H9 (cell line): ENCODE results near the gene GSTK1. TPM values are rescaled to one million over a fixed set of nuclear protein-coding genes. Genes with fewer than 3 reads are reported as not detected.

Experiments
- DNase-seq: peaks from one replicate; pipeline ENCODE4 v3.0.0-alpha.2; 2017
- H2AFZ ChIP-seq: one replicate; pipeline ENCODE4 v1.6.1; 2013; ENCODE audit warnings: mild to moderate bottlenecking, low read length, control low read depth, moderate library complexity
- H2AK5ac ChIP-seq: 2 replicates; pipeline ENCODE4 v1.6.1; 2013; ENCODE audit warnings: low read length, control low read depth, mixed read lengths; ENCODE audit not compliant: insufficient read length
- H2BK120ac ChIP-seq: one replicate; pipeline ENCODE4 v1.6.1; 2013; ENCODE audit warnings: low read depth, mild to moderate bottlenecking, low read length, control low read depth, inconsistent platforms; ENCODE audit not compliant: poor library complexity, severe bottlenecking
- H2BK12ac ChIP-seq: 2 replicates; pipeline ENCODE4 v1.6.1; 2013; ENCODE audit warnings: low read length, control low read depth, mixed read lengths, low read depth; ENCODE audit not compliant: insufficient read length
- H2BK15ac ChIP-seq: 2 replicates; pipeline ENCODE4 v1.6.1; 2013; ENCODE audit warnings: low read depth, low read length, control low read depth
- H2BK20ac ChIP-seq: one replicate; pipeline ENCODE4 v1.6.1; 2013; ENCODE audit warnings: low read depth, mild to moderate bottlenecking, low read length, control low read depth, inconsistent platforms; ENCODE audit not compliant: poor library complexity, severe bottlenecking
- H2BK5ac ChIP-seq: 2 replicates; pipeline ENCODE4 v1.6.1; 2013; ENCODE audit warnings: low read length, control low read depth, mixed read lengths; ENCODE audit not compliant: insufficient read length
- H3K14ac ChIP-seq: 2 replicates; pipeline ENCODE4 v1.6.1; 2013; ENCODE audit warnings: low read length, control low read depth; ENCODE audit not compliant: insufficient read depth
- H3K18ac ChIP-seq: 2 replicates; pipeline ENCODE4 v1.6.1; 2013; ENCODE audit warnings: low read depth, mild to moderate bottlenecking, mixed read lengths, low read length, control low read depth; ENCODE audit not compliant: insufficient read length
- H3K23ac ChIP-seq: 2 replicates; pipeline ENCODE4 v1.6.1; 2013; ENCODE audit warnings: low read length, control low read depth, mixed read lengths, low read depth; ENCODE audit not compliant: insufficient read length
- H3K23me2 ChIP-seq: 2 replicates; pipeline ENCODE4 v1.6.1; 2013; ENCODE audit warnings: low read depth, mild to moderate bottlenecking, mixed read lengths, low read length, control low read depth; ENCODE audit not compliant: insufficient read length, poor library complexity, severe bottlenecking
- H3K27ac ChIP-seq: 2 replicates; pipeline ENCODE4 v1.5.1; 2013; ENCODE audit warnings: low read length, control low read depth, mixed read lengths, low read depth; ENCODE audit not compliant: insufficient read length
- H3K27me3 ChIP-seq: 2 replicates; pipeline ENCODE4 v1.6.1; 2013; ENCODE audit warnings: low read length, control low read depth, inconsistent platforms; ENCODE audit not compliant: insufficient read depth
- H3K4ac ChIP-seq: 2 replicates; pipeline ENCODE4 v1.6.1; 2013; ENCODE audit warnings: low read depth, mild to moderate bottlenecking, control low read depth, inconsistent platforms, low read length, moderate library complexity
- H3K4me1 ChIP-seq: 2 replicates; pipeline ENCODE4 v1.6.1; 2013; ENCODE audit warnings: low read length, control low read depth, inconsistent platforms; ENCODE audit not compliant: insufficient read depth
- H3K4me2 ChIP-seq: 2 replicates; pipeline ENCODE4 v1.6.1; 2013; ENCODE audit warnings: low read length, control low read depth, mixed read lengths; ENCODE audit not compliant: insufficient read length, insufficient read depth
- H3K56ac ChIP-seq: 2 replicates; pipeline ENCODE4 v1.6.1; 2013; ENCODE audit warnings: low read depth, mild to moderate bottlenecking, mixed read lengths, low read length, control low read depth; ENCODE audit not compliant: insufficient read length
- H3K79me1 ChIP-seq: 2 replicates; pipeline ENCODE4 v1.6.1; 2013; ENCODE audit warnings: low read depth, mild to moderate bottlenecking, moderate library complexity, low read length, control low read depth, inconsistent platforms; ENCODE audit not compliant: insufficient read depth, poor library complexity, severe bottlenecking
- H3K79me2 ChIP-seq: 2 replicates; pipeline ENCODE4 v1.6.1; 2013; ENCODE audit warnings: low read length, control low read depth, inconsistent platforms; ENCODE audit not compliant: insufficient read depth
- H3K9ac ChIP-seq: 2 replicates; pipeline ENCODE4 v1.6.1; 2013; ENCODE audit warnings: low read length, control low read depth, mixed read lengths; ENCODE audit not compliant: insufficient read length; ENCODE audit errors: extremely low read depth
- H3K9me3 ChIP-seq: one replicate; pipeline ENCODE4 v1.6.1; 2013; ENCODE audit warnings: low read depth, low read length, inconsistent platforms; ENCODE audit not compliant: control insufficient read depth
- H3T11ph ChIP-seq: one replicate; pipeline ENCODE4 v1.6.1; 2013; ENCODE audit warnings: mild to moderate bottlenecking, low read length, control low read depth, inconsistent platforms
- H4K20me1 ChIP-seq: one replicate; pipeline ENCODE4 v1.6.1; 2013; ENCODE audit not compliant: control insufficient read depth, insufficient read length, insufficient read depth
- H4K5ac ChIP-seq: 2 replicates; pipeline ENCODE4 v1.6.1; 2013; ENCODE audit warnings: low read depth, mild to moderate bottlenecking, mixed read lengths, low read length, control low read depth; ENCODE audit not compliant: insufficient read length
- H4K8ac ChIP-seq: replicated peaks from 2 replicates; pipeline ENCODE4 v1.6.1; 2013; ENCODE audit warnings: low read length, control low read depth, mixed read lengths, low read depth; ENCODE audit not compliant: insufficient read length
- H4K91ac ChIP-seq: 2 replicates; pipeline ENCODE4 v1.6.1; 2013; ENCODE audit warnings: low read depth, mild to moderate bottlenecking, moderate library complexity, mixed read lengths, low read length, control low read depth; ENCODE audit not compliant: insufficient read length
- H3K27ac Mint-ChIP-seq, 3 experiments: 2 replicates in 2 of 3; 3 replicates in 1 of 3; pipeline ENCODE4 v1.8.0; 2020 to 2021; ENCODE audit warnings: mixed read lengths in 3 of 3, mild to moderate bottlenecking in 1 of 3, moderate library complexity in 1 of 3
- H3K27me3 Mint-ChIP-seq: 2 replicates; pipeline ENCODE4 v1.8.0; 2021; ENCODE audit warnings: low read depth, mild to moderate bottlenecking, moderate library complexity, mixed read lengths
- H3K36me3 Mint-ChIP-seq, 3 experiments: 2 replicates in 2 of 3; 3 replicates in 1 of 3; pipeline ENCODE4 v1.8.0; 2020 to 2021; ENCODE audit warnings: low read depth in 3 of 3, mixed read lengths in 3 of 3; ENCODE audit not compliant: insufficient read depth in 1 of 3
- H3K4me1 Mint-ChIP-seq, 2 experiments: 2 replicates each; pipeline ENCODE4 v1.8.0; 2020; ENCODE audit warnings: mixed read lengths in 2 of 2
- H3K4me3 Mint-ChIP-seq, 2 experiments: 2 replicates in 1 of 2; 3 replicates in 1 of 2; pipeline ENCODE4 v1.8.0; 2020 to 2021; ENCODE audit warnings: mild to moderate bottlenecking in 2 of 2, mixed read lengths in 2 of 2, moderate library complexity in 1 of 2
- H3K9me3 Mint-ChIP-seq, 2 experiments: 2 replicates in 1 of 2; 3 replicates in 1 of 2; pipeline ENCODE4 v1.8.0; 2020; ENCODE audit warnings: mild to moderate bottlenecking in 2 of 2, mixed read lengths in 2 of 2, moderate library complexity in 1 of 2
- CTCF ChIP-seq: fragments of 200-600 bp; sonication (generic); conservative IDR thresholded peaks from 3 replicates; pipeline ENCODE4 v1.8.0; 2021; ENCODE audit warnings: antibody characterized with exemption, mild to moderate bottlenecking
- total RNA-seq: library from RNA; stranded (reverse); gene quantifications from 2 replicates; pipeline ENCODE4 v1.2.1, GENCODE V29; 2021

The GSTK1 gene
- total RNA-seq, 1 experiment from 2014 or later, result 36.1 TPM

- H3K27ac ChIP-seq, result no peak overlapping the region
- H3K36me3 Mint-ChIP-seq, result peaks cover 0 to 7% (median 0%) of the 10 kb centered on the region in 3 experiments; a peak in 4 of 7 replicates
- H3K14ac ChIP-seq, result no peak overlapping the region
- H3K79me1 ChIP-seq, result no peaks in the 10 kb centered on the region
- DNase-seq, result no peak
- H3K9ac ChIP-seq, result no peak overlapping the region
- H3K4ac ChIP-seq, result no peak overlapping the region
- no peaks in the 10 kb centered on the region for H3K4me1 ChIP-seq
- H2BK20ac ChIP-seq, result no peak overlapping the region
- H2AFZ ChIP-seq, result no peak overlapping the region
- no peak overlapping the region for H3K18ac ChIP-seq
- no peak overlapping the region for H4K8ac ChIP-seq
- peaks cover 3 to 7% of the 10 kb centered on the region in 2 experiments; a peak in 3 of 4 replicates for H3K4me1 Mint-ChIP-seq
- no peaks in the 10 kb centered on the region for H3K9me3 ChIP-seq
- H2BK5ac ChIP-seq, result no peak overlapping the region
- no peak overlapping the region for H3T11ph ChIP-seq
- H3K79me2 ChIP-seq, result no peaks in the 10 kb centered on the region
- no peaks in the 10 kb centered on the region for H3K23me2 ChIP-seq
- TF ChIP-seq CTCF, result no peak
- no peaks in the 10 kb centered on the region for H3K27me3 ChIP-seq
- no peak overlapping the region for H2BK120ac ChIP-seq
- H3K23ac ChIP-seq, result no peak overlapping the region
- H3K4me3 Mint-ChIP-seq, result no peak overlapping the region
- no peak overlapping the region for H3K27ac Mint-ChIP-seq
- H4K20me1 ChIP-seq, result no peaks in the 10 kb centered on the region
- H3K56ac ChIP-seq, result no peak overlapping the region
- no peak overlapping the region for H4K91ac ChIP-seq
- no peak overlapping the region for H4K5ac ChIP-seq
- H3K9me3 Mint-ChIP-seq, result peaks cover 15 to 17% of the 10 kb centered on the region in 2 experiments
- H3K27me3 Mint-ChIP-seq, result peaks cover 11% of the 10 kb centered on the region
- no peak overlapping the region for H2BK15ac ChIP-seq
- no peak overlapping the region for H2BK12ac ChIP-seq
- no peak overlapping the region for H3K4me2 ChIP-seq
- H2AK5ac ChIP-seq, result no peak overlapping the region
These were observed 23.4 kb upstream of the GSTK1 start for GRCh38 chr7:143239813-143240212.
